Activated naive CD4-positive, alpha-beta T cell treated with anti-CD3 and anti-CD28 coated beads, Interleukin-2, amount 50 U/mL, for 72 hours (primary cell): ENCODE data around the gene NAV2. TPM values are rescaled to one million over a fixed set of nuclear protein-coding genes. Genes with fewer than 3 reads are reported as not detected.

ENCODE experiments used
- ATAC-seq, 2 donors: fragments of 150-1000 bp; cut with Tn5 transposase; 2 replicates each; pipeline ENCODE4 v1.10.0; 2021; ENCODE audit warnings: mild to moderate bottlenecking in 2 of 2, moderate library complexity in 2 of 2
- DNase-seq, 2 donors: peaks; one replicate each; pipeline ENCODE4 v3.0.0; 2021 to 2022; ENCODE audit warnings: low spot score in 2 of 2
- H3K27ac Mint-ChIP-seq, 2 donors: one replicate each; pipeline ENCODE4 v1.8.0; 2022; ENCODE audit warnings: mild to moderate bottlenecking in 2 of 2, mixed read lengths in 2 of 2
- H3K36me3 Mint-ChIP-seq, 2 donors: one replicate each; pipeline ENCODE4 v1.8.0; 2022; ENCODE audit warnings: mixed read lengths in 2 of 2
- H3K9me3 Mint-ChIP-seq, 2 donors: one replicate each; pipeline ENCODE4 v1.8.0; 2022; ENCODE audit warnings: mixed read lengths in 2 of 2
- total RNA-seq, 2 donors: library from RNA; stranded (reverse); gene quantifications; one replicate each; pipeline ENCODE4 v1.2.3, GENCODE V29; 2022

The NAV2 gene
- total RNA-seq, 2 donors from 2014 or later, result 0.27 to 0.88 TPM

DNA sequence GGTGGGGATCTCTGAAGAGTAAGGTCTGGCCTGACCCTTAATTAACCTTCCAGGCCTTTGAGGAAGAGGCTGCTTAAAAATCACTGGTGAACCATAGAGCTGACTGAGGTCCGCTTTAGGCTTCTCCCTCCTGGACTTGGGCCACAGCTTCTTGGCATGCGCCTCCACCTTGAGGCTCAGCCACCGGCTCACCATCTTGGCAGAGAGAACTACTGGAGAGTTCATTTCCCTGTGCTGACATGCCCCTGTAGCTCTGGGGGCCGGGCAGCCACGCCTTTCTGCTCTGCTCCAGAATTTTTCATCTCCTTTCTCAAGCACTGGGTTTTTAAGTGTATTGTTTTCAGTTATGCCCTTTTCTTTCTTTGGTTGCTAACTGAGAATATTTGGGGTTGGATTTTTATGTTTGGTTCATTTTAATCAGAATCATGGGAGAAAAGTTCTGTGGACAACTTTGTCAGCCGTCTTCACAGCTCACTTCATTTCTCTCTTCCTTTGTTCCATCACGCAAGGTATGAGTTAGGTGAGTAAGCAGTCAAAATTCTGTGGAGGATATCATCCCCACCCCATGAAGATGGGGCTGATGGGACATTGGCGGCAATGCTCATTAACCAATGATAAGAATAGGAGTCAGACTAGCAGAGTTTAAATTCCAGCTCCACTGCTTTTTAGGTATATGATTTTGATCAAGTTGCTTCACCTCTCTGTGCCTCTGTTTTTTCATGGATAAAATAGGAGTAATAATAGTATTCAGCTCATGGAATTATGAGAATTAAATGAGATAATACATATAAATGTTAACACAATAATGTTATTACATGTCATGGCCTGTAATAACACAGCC lies 343.7 kb downstream of the NAV2 start:
- ATAC-seq, result no peak
- no peaks in the 10 kb centered on the region for H3K36me3 Mint-ChIP-seq
- no peaks in the 10 kb centered on the region for H3K9me3 Mint-ChIP-seq
- DNase-seq, result no peak
- no peak overlapping the region for H3K27ac Mint-ChIP-seq

DNA sequence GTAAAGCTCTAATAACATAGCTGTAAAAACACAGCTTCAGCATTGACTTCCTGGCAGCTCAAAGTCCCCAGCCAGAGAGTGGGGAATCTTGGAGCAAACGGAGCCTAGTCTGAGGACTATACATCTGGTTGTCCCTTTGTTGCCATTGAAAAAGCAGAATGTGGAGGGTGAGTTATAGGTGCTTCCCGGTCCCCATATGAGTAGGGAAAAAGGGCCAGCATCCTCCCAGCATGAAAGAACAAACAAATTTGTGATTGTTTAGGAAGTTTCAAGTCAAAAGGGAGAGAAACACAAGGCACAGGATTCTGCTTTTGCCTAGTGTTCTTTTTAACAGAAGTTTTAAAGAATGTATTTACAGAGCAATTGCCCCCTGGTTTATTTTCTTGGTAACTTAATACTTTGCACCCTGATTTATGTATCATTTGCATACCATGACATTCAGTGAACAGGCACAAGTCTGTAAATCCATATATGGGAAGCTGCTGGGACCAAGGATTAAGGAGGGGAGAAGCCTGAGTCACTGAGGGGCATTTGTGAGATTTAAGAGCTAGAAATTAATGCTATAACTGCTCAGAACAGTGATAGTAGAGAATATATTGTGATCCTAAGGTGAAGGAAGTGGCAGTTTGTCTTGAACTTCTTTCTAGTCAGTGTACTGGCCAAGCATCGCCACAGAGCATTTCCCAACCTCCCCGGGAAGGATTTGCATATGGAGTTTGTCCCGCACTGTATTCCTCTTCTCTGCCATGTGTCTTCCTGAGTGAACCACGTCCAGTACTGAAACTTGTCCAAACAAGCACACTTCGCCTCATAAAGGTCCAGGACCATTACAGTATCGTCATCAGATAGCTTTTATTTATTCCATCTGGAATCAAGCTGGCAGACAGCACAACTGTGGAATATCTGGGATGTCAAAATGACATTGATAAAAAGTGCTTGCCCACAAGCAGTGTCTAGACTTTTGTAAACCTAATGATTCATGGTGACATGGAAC lies 344.6 kb downstream of the NAV2 start:
- H3K27ac Mint-ChIP-seq, result no peak overlapping the region
- ATAC-seq (no peak), DNase-seq (no peak)
- no peaks in the 10 kb centered on the region for H3K36me3 Mint-ChIP-seq
- no peaks in the 10 kb centered on the region for H3K9me3 Mint-ChIP-seq

DNA sequence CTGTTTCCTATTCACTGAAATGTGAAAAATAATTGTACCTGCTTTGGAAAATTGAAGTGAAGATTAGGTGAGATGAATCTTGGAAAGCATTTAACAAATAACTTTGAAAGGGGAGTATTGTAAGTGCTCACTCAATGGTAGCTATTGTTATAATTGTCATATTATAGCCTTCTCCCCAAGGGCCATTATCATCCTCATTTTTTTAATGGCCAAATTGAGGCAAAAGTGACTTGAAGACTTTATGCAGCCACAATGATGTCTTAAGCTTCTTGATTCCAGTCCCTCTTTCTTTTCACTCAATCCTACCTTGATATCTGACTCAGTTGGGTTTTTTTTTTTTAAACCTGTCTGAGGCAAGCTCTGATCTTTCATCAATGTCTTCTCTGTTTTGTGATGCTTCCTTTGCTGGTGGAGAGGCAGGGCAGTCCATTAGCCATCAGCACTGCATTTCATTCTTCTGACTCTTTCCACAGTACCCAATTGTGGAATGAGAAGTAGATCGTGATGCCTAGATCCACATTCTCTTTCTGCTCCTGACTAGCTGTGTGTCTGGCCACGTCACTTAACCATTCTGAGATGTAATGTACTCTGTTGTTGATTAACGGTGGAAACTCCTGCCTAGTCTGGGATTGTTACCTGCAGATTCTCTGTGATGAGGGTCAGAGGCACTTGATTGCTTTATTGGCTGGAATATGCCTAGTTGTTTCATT lies 346.3 kb downstream of the NAV2 start:
- no peaks in the 10 kb centered on the region for H3K9me3 Mint-ChIP-seq
- no peak overlapping the region for H3K27ac Mint-ChIP-seq
- DNase-seq (no peak), ATAC-seq (no peak)
- no peaks in the 10 kb centered on the region for H3K36me3 Mint-ChIP-seq

DNA sequence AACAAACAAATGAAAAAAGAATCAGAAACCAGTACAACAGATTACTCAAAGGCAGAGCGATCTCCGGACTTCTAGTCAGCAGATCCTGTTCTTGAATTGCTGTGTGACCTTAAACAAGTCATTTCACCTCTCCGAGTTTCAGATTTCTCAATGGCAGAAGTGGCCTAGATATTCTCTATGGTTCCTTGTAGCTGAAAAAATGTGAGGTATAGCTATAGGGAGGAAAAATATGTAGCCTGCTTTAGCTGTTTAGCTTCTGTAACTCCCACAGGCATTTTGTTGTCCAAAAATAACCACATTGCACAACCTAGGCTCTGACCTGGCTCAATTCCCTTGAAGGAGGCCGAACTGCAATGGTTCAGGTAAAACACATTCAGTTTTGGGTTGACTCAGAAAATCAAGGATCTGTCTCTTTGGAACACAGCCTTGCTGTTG lies 347.0 kb downstream of the NAV2 start:
- Mint-ChIP-seq H3K9me3 (no peaks in the 10 kb centered on the region), H3K36me3 (no peaks in the 10 kb centered on the region), H3K27ac (no peak overlapping the region)
- ATAC-seq, result no peak
- DNase-seq, result no peak

DNA sequence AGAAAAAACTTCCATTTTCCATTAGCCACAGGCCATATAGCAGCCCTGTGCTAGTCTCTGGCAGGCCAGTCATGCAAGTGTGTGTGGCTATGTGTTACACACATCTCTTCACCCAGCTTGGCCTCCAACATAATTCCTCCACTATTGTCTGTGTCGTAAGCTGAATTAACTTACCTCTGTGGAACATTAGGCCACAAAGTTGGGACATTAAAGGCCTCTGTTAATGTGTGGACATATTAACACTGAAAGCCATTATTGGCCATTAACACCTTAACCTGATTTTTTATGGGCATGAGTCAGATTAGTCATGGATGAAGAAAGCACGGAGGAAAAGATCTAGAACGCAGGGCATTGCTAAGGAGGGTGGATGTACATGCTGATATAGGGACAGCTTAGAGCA lies 347.5 kb downstream of the NAV2 start:
- no peaks in the 10 kb centered on the region for H3K36me3 Mint-ChIP-seq
- DNase-seq (no peak), ATAC-seq (no peak)
- H3K9me3 Mint-ChIP-seq, result no peaks in the 10 kb centered on the region
- no peak overlapping the region for H3K27ac Mint-ChIP-seq

DNA sequence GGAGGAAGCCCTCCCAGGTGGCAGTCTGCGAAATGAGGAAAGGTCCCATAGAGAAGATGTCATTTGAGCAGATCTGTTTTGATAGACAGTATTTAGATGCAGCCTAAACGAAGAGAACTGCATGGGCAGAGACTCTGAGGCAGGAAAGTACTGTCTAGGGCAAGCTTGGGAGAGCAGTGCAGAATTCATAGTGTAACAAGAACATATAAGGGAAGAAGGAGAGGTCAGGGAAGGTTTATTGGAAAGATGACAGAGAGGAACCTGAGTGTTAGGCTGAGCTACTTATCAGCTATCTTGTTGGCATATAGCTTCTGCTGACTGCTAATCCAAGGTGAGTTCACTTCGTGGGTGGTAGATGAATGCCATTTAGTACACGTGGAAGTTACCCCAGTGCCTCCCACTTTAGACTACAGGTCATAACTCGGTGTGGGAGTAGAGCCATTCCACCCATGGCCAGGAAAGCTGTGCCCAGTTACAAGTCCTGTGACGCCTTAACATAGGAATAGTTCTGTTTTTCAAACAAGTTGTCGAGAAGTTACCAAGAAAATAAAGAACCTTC lies 348.1 kb downstream of the NAV2 start:
- ATAC-seq (no peak), DNase-seq (no peak)
- no peaks in the 10 kb centered on the region for H3K9me3 Mint-ChIP-seq

DNA sequence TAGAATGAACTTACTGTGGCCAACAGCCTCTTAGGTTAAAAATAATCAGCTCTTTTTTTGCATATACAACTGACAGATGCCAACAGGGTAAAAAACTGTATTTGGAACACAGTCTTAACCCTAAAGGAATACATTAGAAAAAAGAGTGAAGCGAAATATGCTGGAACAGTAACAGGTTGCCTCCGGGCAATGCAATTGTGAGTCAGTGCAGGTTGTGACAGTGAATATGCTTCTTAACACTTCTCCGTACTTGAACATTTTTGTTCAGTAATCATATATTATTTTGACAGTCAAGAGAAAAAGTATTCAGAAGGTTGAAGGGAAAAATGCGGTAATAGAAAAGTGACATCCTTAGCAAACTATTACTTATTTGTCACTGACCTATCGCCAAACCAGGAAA lies 349.1 kb downstream of the NAV2 start:
- DNase-seq (no peak), ATAC-seq (no peak)
- Mint-ChIP-seq H3K27ac (no peak overlapping the region), H3K36me3 (no peaks in the 10 kb centered on the region), H3K9me3 (no peaks in the 10 kb centered on the region)

More for the DNA sequence above, 348.1 kb downstream of the NAV2 start:
- Mint-ChIP-seq H3K36me3 (no peaks in the 10 kb centered on the region), H3K27ac (no peak overlapping the region)

DNA sequence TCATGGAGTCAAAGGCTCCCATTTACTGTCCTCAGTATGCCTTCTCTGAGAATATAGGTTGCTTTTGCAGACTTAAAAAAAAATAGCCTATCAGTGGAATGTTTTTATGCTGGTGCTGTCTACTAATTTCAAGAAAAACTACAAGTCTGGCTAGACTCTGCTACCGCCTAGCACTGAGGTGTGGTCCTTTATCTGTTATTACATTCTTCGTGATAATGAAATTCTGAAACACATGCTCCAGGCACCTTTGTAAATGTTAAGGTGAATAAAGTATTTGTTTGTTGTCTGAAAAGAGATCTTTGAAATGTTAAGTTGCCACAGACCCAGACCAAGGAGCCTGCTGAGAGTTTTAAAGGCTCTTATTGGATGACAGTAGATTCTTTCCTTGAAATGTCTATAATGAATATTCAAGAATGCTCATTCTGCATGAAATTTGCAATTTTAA lies 352.3 kb downstream of the NAV2 start:
- Mint-ChIP-seq H3K27ac (no peak overlapping the region), H3K9me3 (no peaks in the 10 kb centered on the region), H3K36me3 (no peaks in the 10 kb centered on the region)
- DNase-seq, result no peak
- no peak for ATAC-seq

DNA sequence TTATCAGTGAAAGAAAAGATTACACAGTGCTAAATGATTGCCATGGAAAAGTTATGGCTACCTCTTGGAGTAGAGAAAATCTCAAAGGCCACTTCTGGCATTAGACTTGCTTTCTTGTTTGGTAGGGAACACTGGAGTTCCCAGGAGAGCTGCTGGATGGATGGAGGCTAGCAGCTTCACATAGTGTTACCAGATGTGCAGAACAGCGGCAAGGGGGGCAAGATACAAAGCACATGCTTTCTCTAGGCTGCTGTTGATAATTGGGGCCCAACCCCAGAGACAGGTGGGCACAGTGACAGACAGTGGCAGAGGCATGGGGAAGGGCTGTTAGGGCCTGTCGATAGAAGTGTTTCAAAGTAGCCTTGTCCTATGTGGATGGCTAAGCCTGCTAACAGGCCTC lies 352.8 kb downstream of the NAV2 start:
- Mint-ChIP-seq H3K36me3 (no peaks in the 10 kb centered on the region), H3K27ac (no peak overlapping the region), H3K9me3 (no peaks in the 10 kb centered on the region)
- ATAC-seq (no peak), DNase-seq (no peak)

DNA sequence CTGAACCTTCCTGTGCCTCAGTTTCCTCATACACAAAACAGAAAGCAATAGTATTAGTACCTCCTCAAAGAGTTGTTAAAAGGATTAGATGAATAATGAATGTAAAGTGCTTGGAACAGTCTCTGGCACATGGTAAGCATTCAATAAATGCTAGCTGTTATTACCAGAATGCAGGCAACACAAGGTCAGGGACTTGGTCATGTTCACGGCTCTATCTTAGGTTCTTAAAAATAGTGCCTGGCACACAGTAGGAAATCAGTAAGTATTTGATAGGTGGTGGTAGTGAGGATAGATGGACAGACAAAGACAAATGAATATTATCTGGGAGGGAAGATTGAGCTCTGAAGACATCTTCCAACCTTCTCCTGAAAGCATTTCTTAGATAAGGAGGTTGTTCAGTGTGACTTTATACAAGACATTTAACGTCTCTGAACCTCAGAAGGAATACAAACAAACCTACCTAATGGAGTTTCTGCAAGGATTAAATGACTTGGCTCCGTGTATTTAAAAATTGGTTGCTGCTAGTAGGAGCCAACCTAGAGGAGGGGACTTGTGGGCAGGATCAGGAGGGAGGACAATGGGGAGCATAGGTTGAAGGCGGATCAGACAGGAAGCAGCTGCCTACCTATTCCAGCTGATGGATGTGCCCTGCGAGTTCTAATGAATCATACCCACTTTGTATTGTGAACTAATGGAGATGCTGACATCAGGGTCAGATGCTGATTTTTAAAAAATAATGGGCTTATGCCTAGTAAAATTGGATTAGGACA lies 353.6 kb downstream of the NAV2 start:
- Mint-ChIP-seq H3K36me3 (no peaks in the 10 kb centered on the region), H3K9me3 (no peaks in the 10 kb centered on the region), H3K27ac (no peak overlapping the region)
- DNase-seq (no peak), ATAC-seq (no peak)

DNA sequence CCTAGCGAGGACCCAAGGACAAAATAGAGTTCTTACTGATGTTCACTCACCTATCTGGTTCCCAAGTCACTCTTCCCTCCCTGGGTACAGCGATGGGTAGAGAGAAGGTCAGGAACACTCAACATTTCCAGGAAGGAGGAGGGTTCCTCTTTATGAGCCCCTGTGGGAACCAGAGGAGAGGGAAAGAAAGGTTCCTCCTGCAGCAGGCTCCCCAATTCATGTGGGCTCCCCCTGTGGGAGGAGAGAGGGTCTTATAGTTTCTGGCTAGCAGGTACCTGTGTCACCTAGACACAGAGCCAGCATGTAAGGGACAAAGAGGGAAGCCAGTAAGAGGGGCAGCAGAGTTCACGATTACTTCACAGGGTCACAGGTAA lies 354.1 kb downstream of the NAV2 start:
- ATAC-seq (no peak), DNase-seq (no peak)
- Mint-ChIP-seq H3K36me3 (no peaks in the 10 kb centered on the region), H3K9me3 (no peaks in the 10 kb centered on the region), H3K27ac (peak overlapping the region in 1 of 2 donors; percentile 22)

DNA sequence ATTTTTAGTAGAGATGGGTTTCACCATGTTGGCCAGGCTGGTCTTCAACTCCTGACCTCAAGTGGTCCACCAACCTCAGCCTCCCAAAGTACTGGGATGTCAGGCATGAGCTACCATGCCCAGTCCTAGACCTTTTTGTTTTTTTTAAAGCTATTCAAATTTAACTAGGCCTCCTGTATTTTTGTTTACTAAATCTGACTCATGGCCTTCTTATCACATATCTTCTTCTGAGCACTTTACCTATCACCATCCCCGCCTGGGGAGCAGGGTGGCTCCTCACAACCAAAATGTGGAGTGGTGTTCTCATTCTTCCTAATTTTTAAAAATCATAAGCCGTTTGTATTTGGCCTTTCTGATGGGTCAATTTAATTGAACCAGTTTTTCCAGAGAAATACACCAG lies 355.0 kb downstream of the NAV2 start:
- Mint-ChIP-seq H3K9me3 (no peaks in the 10 kb centered on the region), H3K27ac (no peak overlapping the region), H3K36me3 (no peaks in the 10 kb centered on the region)
- DNase-seq, result no peak
- no peak for ATAC-seq

DNA sequence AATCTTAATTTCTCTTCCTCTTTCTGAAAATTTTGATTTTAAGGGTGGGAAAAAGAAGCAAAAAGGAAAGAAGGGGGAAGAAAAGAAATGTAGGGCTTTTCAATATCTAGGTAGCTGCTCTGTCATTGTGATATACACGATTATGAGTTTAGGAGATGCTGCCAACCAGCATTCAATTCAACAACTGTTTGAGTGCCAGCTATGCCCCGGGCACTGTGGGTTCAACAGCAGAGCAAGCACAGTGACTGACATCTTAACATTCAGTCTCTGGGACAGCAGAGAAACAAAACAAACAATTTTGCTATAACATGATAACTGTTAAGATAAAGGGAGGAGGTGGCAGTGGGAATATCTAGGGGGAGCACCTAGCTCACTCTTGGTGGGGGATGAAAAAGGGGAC lies 356.1 kb downstream of the NAV2 start:
- no peak for DNase-seq
- no peaks in the 10 kb centered on the region for H3K9me3 Mint-ChIP-seq
- H3K36me3 Mint-ChIP-seq, result no peaks in the 10 kb centered on the region
- ATAC-seq, result no peak
- H3K27ac Mint-ChIP-seq, result no peak overlapping the region

DNA sequence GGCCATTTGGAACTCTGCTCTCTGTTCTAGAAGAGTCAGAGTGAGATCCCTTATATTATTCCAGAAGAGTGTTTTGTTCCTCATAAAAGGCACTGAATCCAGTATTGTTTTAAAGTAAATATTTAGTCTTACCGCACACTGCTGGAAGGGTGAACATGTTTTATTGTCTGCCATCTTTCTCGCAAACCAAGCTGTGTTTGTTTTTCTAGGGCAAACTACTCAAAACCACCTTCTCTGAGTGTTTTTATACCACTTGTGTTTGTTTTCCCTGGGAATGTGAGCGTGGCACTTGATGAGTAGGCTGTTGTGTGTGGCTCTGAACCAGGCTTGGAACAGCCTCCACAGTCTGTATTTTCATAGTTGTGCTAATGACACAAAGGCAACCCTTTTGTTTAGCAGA lies 357.8 kb downstream of the NAV2 start:
- Mint-ChIP-seq H3K36me3 (no peaks in the 10 kb centered on the region), H3K9me3 (no peaks in the 10 kb centered on the region), H3K27ac (no peak overlapping the region)
- DNase-seq, result no peak
- ATAC-seq, result no peak

DNA sequence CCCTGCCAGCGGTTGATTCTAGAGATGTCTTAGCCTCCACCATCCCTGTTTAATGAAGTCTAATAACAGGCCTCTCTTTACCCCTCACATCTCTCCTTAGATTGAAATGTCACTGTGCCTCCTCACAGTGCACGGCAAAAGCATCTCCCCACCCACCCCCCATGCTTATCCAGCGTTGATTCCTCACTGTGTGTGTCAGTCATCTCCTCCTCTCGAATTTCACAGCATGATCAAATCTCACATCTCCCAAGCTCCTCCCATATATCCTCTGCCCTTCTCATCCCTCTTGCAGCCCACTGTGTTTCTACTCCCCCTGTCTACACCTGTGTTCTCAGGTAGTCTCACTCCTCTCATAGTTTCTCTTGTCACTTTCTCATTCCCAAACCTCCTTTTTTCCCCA lies 363.0 kb downstream of the NAV2 start:
- no peak for DNase-seq
- no peaks in the 10 kb centered on the region for H3K36me3 Mint-ChIP-seq
- no peak for ATAC-seq
- H3K27ac Mint-ChIP-seq, result no peak overlapping the region
- no peaks in the 10 kb centered on the region for H3K9me3 Mint-ChIP-seq

DNA sequence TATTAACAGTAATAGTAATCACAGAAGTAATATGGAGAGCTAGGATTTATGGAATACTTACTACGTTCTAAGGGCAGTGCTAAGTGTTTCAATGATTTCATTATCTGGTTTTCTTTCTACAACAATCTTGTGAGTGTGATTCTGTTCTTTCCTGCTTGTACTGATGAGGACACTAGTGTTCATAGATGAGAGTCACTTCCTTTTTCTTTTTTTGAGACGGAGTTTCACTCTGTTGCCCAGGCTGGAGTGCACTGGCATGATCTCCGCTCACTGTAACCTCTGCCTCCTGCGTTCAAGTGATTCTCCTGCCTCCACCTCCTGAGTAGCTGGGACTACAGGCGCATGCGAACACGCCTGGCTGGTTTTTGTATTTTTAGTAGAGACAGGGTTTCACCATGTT lies 366.2 kb downstream of the NAV2 start:
- Mint-ChIP-seq H3K9me3 (no peaks in the 10 kb centered on the region), H3K36me3 (no peaks in the 10 kb centered on the region), H3K27ac (no peak overlapping the region)
- DNase-seq (no peak), ATAC-seq (no peak)
